IMR-90 (cell line): ENCODE measurements around the gene UBR4. TPM values are rescaled to one million over a fixed set of nuclear protein-coding genes. Genes with fewer than 3 reads are reported as not detected.

Source experiments
- ATAC-seq: fragments of 200-7000 bp; cut with Tn5 transposase; 2 replicates; pipeline ENCODE4 v1.9.1; 2020; ENCODE audit warnings: low read depth, mild to moderate bottlenecking, moderate library complexity
- BruUV-seq: library from RNA; stranded (reverse); fragments of 400-500 nt; replicated peaks from 2 replicates; lab custom pipeline; 2021; lab: Mats Ljungman, UMichigan
- CTCF ChIA-PET: fragments of 300-600 bp; formaldehyde crosslinking; extraction: SDS; loops from one replicate; lab custom pipeline; 2021; ENCODE audit warnings: antibody characterized with exemption; lab: Yijun Ruan, JAX
- POLR2A ChIA-PET: fragments of 300-600 bp; sonication (Branson Sonifier 250); formaldehyde crosslinking; loops from one replicate; lab custom pipeline; 2022; ENCODE audit warnings: antibody characterized with exemption; ENCODE audit not compliant: unreplicated experiment; lab: Charles Lee
- DNase-seq: peaks from one replicate; pipeline ENCODE4 v3.0.0; 2013
- H2AFZ ChIP-seq: replicated peaks from 2 replicates; pipeline ENCODE3; 2013; ENCODE audit warnings: low read length, mild to moderate bottlenecking; ENCODE audit not compliant: poor library complexity
- H2AK5ac ChIP-seq: 2 replicates; pipeline ENCODE4 v1.6.1; 2013; ENCODE audit warnings: low read depth, low read length, inconsistent platforms
- H2AK9ac ChIP-seq: replicated peaks from 2 replicates; pipeline ENCODE3; 2013; ENCODE audit warnings: mild to moderate bottlenecking, low read depth, low read length, moderate library complexity; ENCODE audit not compliant: poor library complexity
- H2BK120ac ChIP-seq: 2 replicates; pipeline ENCODE4 v1.6.1; 2013; ENCODE audit warnings: low read depth, low read length, inconsistent platforms
- H2BK15ac ChIP-seq: 3 replicates; pipeline ENCODE4 v1.6.1; 2013; ENCODE audit warnings: low read depth, low read length, inconsistent platforms
- H2BK20ac ChIP-seq: 2 replicates; pipeline ENCODE4 v1.6.1; 2013; ENCODE audit warnings: low read depth, mild to moderate bottlenecking, inconsistent platforms, low read length, moderate library complexity
- H2BK5ac ChIP-seq: 2 replicates; pipeline ENCODE4 v1.6.1; 2013; ENCODE audit warnings: mild to moderate bottlenecking, low read depth, low read length, inconsistent platforms; ENCODE audit not compliant: poor library complexity, severe bottlenecking
- H3K14ac ChIP-seq: replicated peaks from 2 replicates; pipeline ENCODE4 v1.6.1; 2013; ENCODE audit warnings: low read depth, low read length, inconsistent platforms
- H3K18ac ChIP-seq: 2 replicates; pipeline ENCODE4 v1.6.1; 2013; ENCODE audit warnings: low read depth, low read length, control low read depth
- H3K23ac ChIP-seq: 2 replicates; pipeline ENCODE4 v1.6.1; 2013; ENCODE audit warnings: low read depth, low read length, inconsistent platforms
- H3K27ac ChIP-seq: 2 replicates; pipeline ENCODE4 v1.5.1; 2013; ENCODE audit warnings: mild to moderate bottlenecking, control low read depth, low read length; ENCODE audit not compliant: insufficient read depth
- H3K27me3 ChIP-seq: 2 replicates; pipeline ENCODE4 v1.6.1; 2013; ENCODE audit warnings: low read length; ENCODE audit not compliant: control insufficient read depth, insufficient read depth
- H3K36me3 ChIP-seq: 2 replicates; pipeline ENCODE4 v1.6.1; 2013; ENCODE audit warnings: low read length, mixed read lengths; ENCODE audit not compliant: control insufficient read depth, insufficient read depth
- H3K4ac ChIP-seq: 2 replicates; pipeline ENCODE4 v1.6.1; 2013; ENCODE audit warnings: low read depth, low read length, inconsistent platforms
- H3K4me1 ChIP-seq: 2 replicates; pipeline ENCODE4 v1.6.1; 2013; ENCODE audit warnings: low read length, mixed read lengths; ENCODE audit not compliant: control insufficient read depth, insufficient read depth
- H3K4me2 ChIP-seq: 2 replicates; pipeline ENCODE4 v1.6.1; 2013; ENCODE audit warnings: low read depth, mild to moderate bottlenecking, control low read depth, low read length, moderate library complexity
- H3K4me3 ChIP-seq: 2 replicates; pipeline ENCODE4 v1.5.1; 2013; ENCODE audit warnings: low read depth, mild to moderate bottlenecking, control low read depth, low read length, moderate library complexity; ENCODE audit not compliant: insufficient read depth
- H3K56ac ChIP-seq: 2 replicates; pipeline ENCODE4 v1.6.1; 2013; ENCODE audit warnings: low read length, inconsistent platforms; ENCODE audit not compliant: insufficient read depth; ENCODE audit errors: extremely low read depth
- H3K79me1 ChIP-seq, 2 experiments: 2 replicates each; pipeline ENCODE4 v1.6.1; 2013; ENCODE audit warnings: low read length in 2 of 2, inconsistent platforms in 1 of 2, low read depth in 1 of 2
- H3K9ac ChIP-seq: 2 replicates; pipeline ENCODE4 v1.6.1; 2013; ENCODE audit warnings: low read depth, low read length, control low read depth
- H3K9me1 ChIP-seq: 2 replicates; pipeline ENCODE4 v1.6.1; 2013; ENCODE audit warnings: low read length, inconsistent platforms; ENCODE audit not compliant: insufficient read depth
- H3K9me3 ChIP-seq: 2 replicates; pipeline ENCODE4 v1.6.1; 2013; ENCODE audit warnings: low read length; ENCODE audit not compliant: control insufficient read depth, insufficient read depth
- H4K20me1 ChIP-seq: 2 replicates; pipeline ENCODE4 v1.6.1; 2013; ENCODE audit warnings: low read length, inconsistent platforms; ENCODE audit not compliant: insufficient read depth
- H4K5ac ChIP-seq: 2 replicates; pipeline ENCODE4 v1.6.1; 2013; ENCODE audit warnings: mild to moderate bottlenecking, low read depth, low read length, control low read depth
- H4K8ac ChIP-seq, 2 experiments: 2 replicates each; pipeline ENCODE4 v1.6.1; 2013; ENCODE audit warnings: low read depth in 2 of 2, low read length in 2 of 2, control low read depth in 1 of 2, inconsistent platforms in 1 of 2
- H4K91ac ChIP-seq: 2 replicates; pipeline ENCODE4 v1.6.1; 2013; ENCODE audit warnings: low read depth, low read length, inconsistent platforms; ENCODE audit not compliant: insufficient read depth
- BHLHE40 ChIP-seq: fragments of 150-350 bp; IDR thresholded peaks from 2 replicates; pipeline ENCODE4 v1.6.1; 2016; ENCODE audit warnings: mild to moderate bottlenecking, low read depth, low read length
- CEBPB ChIP-seq: IDR thresholded peaks from 2 replicates; pipeline ENCODE4 v1.6.1; 2012; ENCODE audit warnings: low read depth, low read length, improper control_type of control experiment
- RFX5 ChIP-seq: IDR thresholded peaks from 2 replicates; pipeline ENCODE4 v1.8.0; 2012; ENCODE audit warnings: low read depth, mild to moderate bottlenecking, low read length, moderate library complexity
- WGBS, 2 experiments: methylation state at CpG; one replicate each; pipeline versions ENCODE4 v1.1.5 to v1.1.7; 2013; ENCODE audit warnings: missing lambda C conversion rate in 2 of 2; ENCODE audit not compliant: insufficient read length in 1 of 2; ENCODE audit errors: extremely low coverage in 2 of 2; 5-methylcytosine and 5-hydroxymethylcytosine counted together
- dilution Hi-C: fragments of 300-500 bp; cut with HindIII; formaldehyde crosslinking; loops from one replicate; pipeline ENCODE4 v1.14.3; 2018; ENCODE audit warnings: low sequenced_read_pairs; ENCODE audit not compliant: unreplicated experiment
- in situ Hi-C: fragments of 300-500 bp; cut with MboI; formaldehyde crosslinking; loops from 3 replicates; pipeline ENCODE4 v1.14.3; 2019; ENCODE audit warnings: low sequenced_read_pairs, inconsistent platforms, mixed read lengths
- intact Hi-C: fragments of 100-400 bp; cut with micrococcal nuclease; formaldehyde crosslinking; loops from 2 replicates; pipeline ENCODE4 v1.10.0; 2022
- polyA plus RNA-seq, 3 experiments: library from polyadenylated mRNA; depleted of rRNA; stranded (reverse); fragments of >200 nt; gene quantifications; 2 replicates each; pipeline ENCODE4 v1.2.3, GENCODE V29; 2012; ENCODE audit warnings: low replicate concordance in 1 of 3
- total RNA-seq: library from RNA; depleted of rRNA; stranded (reverse); fragments of >200 nt; gene quantifications from 2 replicates; pipeline ENCODE4 v1.2.3, GENCODE V29; 2012

UBR4 gene
- total and polyA plus RNA-seq, 2 of the 4 experiments (the other 2 are of a cell fraction), result 87.8 to 121 TPM

DNA sequence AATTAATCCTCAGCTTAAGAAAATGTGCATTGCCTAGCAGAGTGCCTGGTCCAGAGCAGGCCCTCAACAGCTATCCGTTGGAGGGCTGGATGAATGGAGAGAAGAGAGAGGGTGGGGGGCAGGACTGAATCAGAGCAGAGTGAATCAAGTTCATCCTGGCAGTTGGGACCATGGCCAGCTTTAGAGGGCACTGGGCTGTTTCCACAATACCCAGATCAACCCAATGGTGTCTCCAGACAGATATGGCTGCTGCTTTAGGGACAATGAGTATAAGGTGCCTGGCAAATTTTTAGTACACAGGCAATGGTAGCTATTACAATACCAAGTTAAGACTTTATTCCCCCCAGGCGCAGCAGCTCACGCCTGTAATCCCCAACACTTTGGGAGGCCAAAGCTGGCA lies 24.2 kb upstream of the UBR4 start:
- no peak overlapping the region for H3K4me3 ChIP-seq
- H3K4me2 ChIP-seq, result no peak overlapping the region
- peaks cover 7% of the 10 kb centered on the region; the same call in 1 of the 2 replicates for H3K9me1 ChIP-seq
- H2AFZ ChIP-seq, result no peak overlapping the region
- no CpG with 5 or more reads among the region's 3 CpGs for WGBS, 2 experiments
- H2BK120ac ChIP-seq, result no peak overlapping the region
- in situ Hi-C loops, result no loop called here
- H2BK20ac ChIP-seq, result no peak overlapping the region
- no peak overlapping the region for H3K27ac ChIP-seq
- no peak overlapping the region for H3K56ac ChIP-seq
- no peaks in the 10 kb centered on the region for H3K9me3 ChIP-seq
- no peak overlapping the region for H2BK5ac ChIP-seq
- H3K18ac ChIP-seq, result no peak overlapping the region
- H3K4me1 ChIP-seq, result peaks cover 11% of the 10 kb centered on the region; the same call in 1 of the 2 replicates
- H2BK15ac ChIP-seq, result no peak overlapping the region
- DNase-seq (no peak), ATAC-seq (no peak)
- no peak overlapping the region for H2AK5ac ChIP-seq
- dilution Hi-C loops, result no loop called here
- no peak overlapping the region for H3K14ac ChIP-seq
- no TSS peak for BruUV-seq
- no peak overlapping the region for H4K91ac ChIP-seq
- H3K4ac ChIP-seq, result no peak overlapping the region
- TF ChIP-seq CEBPB (no peak), RFX5 (no peak), BHLHE40 (no peak)
- H3K27me3 ChIP-seq, result no peaks in the 10 kb centered on the region
- intact Hi-C loops, result no loop called here
- POLR2A ChIA-PET, result no interaction called here
- H4K5ac ChIP-seq, result no peak overlapping the region
- no peak overlapping the region for H3K9ac ChIP-seq
- peaks cover 62% of the 10 kb centered on the region for H3K36me3 ChIP-seq
- no peak overlapping the region for H4K8ac ChIP-seq
- CTCF ChIA-PET, result no interaction called here
- peaks cover 8% of the 10 kb centered on the region for H4K20me1 ChIP-seq
- no peak overlapping the region for H2AK9ac ChIP-seq
- H3K23ac ChIP-seq, result no peak overlapping the region
- peaks cover 2 to 18% of the 10 kb centered on the region in 2 experiments; a peak in 3 of 4 replicates for H3K79me1 ChIP-seq
